Activated T-cell treated with anti-CD3 and anti-CD28 coated beads, Interleukin-2, amount 50 U/mL, for 72 hours (primary cell): ENCODE measurements around the gene CRYBB3. TPM values are rescaled to one million over a fixed set of nuclear protein-coding genes. Genes with fewer than 3 reads are reported as not detected.
A peak's percentile ranks its signal among the peaks of the same experiment; 100 is the strongest.
"Not testable (repeated sequence)": the region's sequence is repeated elsewhere in the genome, so short reads cannot be mapped to it uniquely, and the experiment has no call there.

Source experiments
- ATAC-seq, 2 donors: fragments of 150-1000 bp; cut with Tn5 transposase; replicated peaks in 1 of 2; 2 replicates each; pipeline ENCODE4 v1.10.0; 2021; ENCODE audit warnings: moderate library complexity in 2 of 2, mild to moderate bottlenecking in 1 of 2
- DNase-seq, 2 donors: peaks; one replicate each; pipeline ENCODE4 v3.0.0; 2021 to 2022; ENCODE audit warnings: mixed read lengths in 1 of 2
- H3K27ac Mint-ChIP-seq: one replicate; pipeline ENCODE4 v1.8.0; 2022; ENCODE audit warnings: mild to moderate bottlenecking, moderate library complexity, mixed read lengths
- H3K27me3 Mint-ChIP-seq: one replicate; pipeline ENCODE4 v1.8.0; 2022; ENCODE audit warnings: low read depth, mixed read lengths
- H3K36me3 Mint-ChIP-seq, 2 donors: one replicate each; pipeline ENCODE4 v1.8.0; 2022; ENCODE audit warnings: mixed read lengths in 2 of 2, mild to moderate bottlenecking in 1 of 2; ENCODE audit not compliant: insufficient read depth in 2 of 2
- H3K4me1 Mint-ChIP-seq: one replicate; pipeline ENCODE4 v1.8.0; 2022; ENCODE audit warnings: low read depth, mixed read lengths
- H3K4me3 Mint-ChIP-seq, 2 donors: one replicate each; pipeline ENCODE4 v1.8.0; 2022; ENCODE audit warnings: mild to moderate bottlenecking in 2 of 2, mixed read lengths in 2 of 2, moderate library complexity in 2 of 2
- H3K9me3 Mint-ChIP-seq, 2 donors: one replicate each; pipeline ENCODE4 v1.8.0; 2022; ENCODE audit warnings: mixed read lengths in 2 of 2
- total RNA-seq, 2 donors: library from RNA; stranded (reverse); gene quantifications; one replicate each; pipeline ENCODE4 v1.2.3, GENCODE V29; 2022

Gene CRYBB3
- total RNA-seq, 2 donors from 2014 or later = 0.30 to 0.77 TPM

- H3K4me3 Mint-ChIP-seq, H3K4me1 Mint-ChIP-seq, H3K36me3 Mint-ChIP-seq, H3K27ac Mint-ChIP-seq, H3K9me3 Mint-ChIP-seq, H3K27me3 Mint-ChIP-seq: not testable (repeated sequence)
- peak; percentile 72 to 84 for ATAC-seq
- DNase-seq = peak; percentile 7 to 20
Observed at GRCh38 chr22:25178869-25179631, 20.6 kb upstream of the CRYBB3 start.

DNA sequence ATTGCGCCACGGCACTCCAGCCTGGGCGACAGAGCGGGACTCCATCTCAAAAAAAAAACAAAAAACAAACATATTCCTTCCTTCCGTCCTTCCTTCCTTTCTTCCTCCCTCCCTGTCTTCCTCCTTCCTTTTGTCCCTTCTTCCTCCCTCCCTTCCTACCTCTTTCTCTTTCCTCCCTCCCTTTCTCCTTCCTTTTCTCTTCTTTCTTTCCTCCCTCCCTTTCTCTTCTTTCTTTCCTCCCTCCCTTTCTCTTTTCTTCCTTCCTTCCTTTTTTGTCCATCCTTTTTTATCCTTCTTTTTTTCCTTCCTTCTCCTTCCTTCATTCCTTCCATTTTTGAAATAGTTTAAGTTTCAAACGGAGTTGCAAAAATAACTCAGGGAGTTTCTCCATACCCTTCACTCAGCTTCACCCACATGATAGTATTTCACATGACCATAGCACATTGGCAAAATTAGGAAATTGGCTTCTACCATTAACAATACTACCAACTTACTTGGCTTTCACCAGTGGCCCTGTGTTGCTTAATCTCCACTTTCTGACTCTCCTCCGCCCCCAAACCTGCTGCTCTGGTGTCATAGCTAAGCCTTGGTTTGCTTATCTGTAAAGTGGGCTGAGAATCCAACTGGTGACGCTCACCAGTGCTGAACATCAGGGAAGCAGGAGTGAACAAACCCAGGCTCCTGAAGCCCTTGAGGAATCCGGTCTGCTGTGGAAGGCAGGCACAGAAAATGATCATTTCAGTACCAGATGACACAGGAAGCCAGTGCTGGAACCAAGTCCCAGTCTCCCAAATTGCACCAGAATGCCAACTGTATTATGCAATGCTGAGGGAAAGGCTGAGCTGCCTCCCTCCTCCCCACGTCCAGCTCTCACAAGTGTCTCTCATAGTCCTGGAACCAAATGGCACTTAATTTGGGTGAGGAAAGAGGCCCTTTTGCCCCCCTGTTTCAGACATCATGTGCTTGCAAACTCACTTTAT, 17.2 kb upstream of the CRYBB3 start:
- Mint-ChIP-seq H3K9me3 (peaks cover 0 to 8% of the 10 kb centered on the region in 2 donors), H3K4me1 (no peaks in the 10 kb centered on the region), H3K36me3 (peaks cover 0 to 8% of the 10 kb centered on the region in 2 donors), H3K4me3 (no peak overlapping the region), H3K27me3 (no peaks in the 10 kb centered on the region), H3K27ac (no peak overlapping the region)
- ATAC-seq (no peak), DNase-seq (no peak)

- Mint-ChIP-seq H3K36me3 (peaks cover 0 to 8% of the 10 kb centered on the region in 2 donors), H3K4me1 (no peaks in the 10 kb centered on the region), H3K27ac (no peak overlapping the region), H3K27me3 (no peaks in the 10 kb centered on the region), H3K9me3 (peaks cover 0 to 8% of the 10 kb centered on the region in 2 donors), H3K4me3 (no peak overlapping the region)
- no peak for ATAC-seq
- no peak for DNase-seq
Observed at GRCh38 chr22:25183949-25184619, 15.6 kb upstream of the CRYBB3 start.

GRCh38 chr22:25186140-25186539, 13.5 kb upstream of the CRYBB3 start:
- H3K4me1 Mint-ChIP-seq = no peaks in the 10 kb centered on the region
- no peak overlapping the region for H3K27ac Mint-ChIP-seq
- no peak overlapping the region for H3K4me3 Mint-ChIP-seq
- H3K27me3 Mint-ChIP-seq = no peaks in the 10 kb centered on the region
- H3K9me3 Mint-ChIP-seq = no peaks in the 10 kb centered on the region
- ATAC-seq (no peak), DNase-seq (no peak)
- no peaks in the 10 kb centered on the region for H3K36me3 Mint-ChIP-seq

- H3K27ac Mint-ChIP-seq = no peak overlapping the region
- no peaks in the 10 kb centered on the region for H3K27me3 Mint-ChIP-seq
- ATAC-seq = no peak
- H3K4me3 Mint-ChIP-seq = no peak overlapping the region
- H3K36me3 Mint-ChIP-seq = no peaks in the 10 kb centered on the region
- H3K4me1 Mint-ChIP-seq = no peaks in the 10 kb centered on the region
- no peaks in the 10 kb centered on the region for H3K9me3 Mint-ChIP-seq
- DNase-seq = no peak
Observed at GRCh38 chr22:25187469-25187868, 12.2 kb upstream of the CRYBB3 start.

- no peak for DNase-seq
- Mint-ChIP-seq H3K4me3 (no peak overlapping the region), H3K9me3 (no peaks in the 10 kb centered on the region), H3K27ac (no peak overlapping the region), H3K4me1 (no peaks in the 10 kb centered on the region), H3K36me3 (no peaks in the 10 kb centered on the region), H3K27me3 (no peaks in the 10 kb centered on the region)
- ATAC-seq = no peak
Observed at GRCh38 chr22:25192406-25192805, 7.3 kb upstream of the CRYBB3 start.

GRCh38 chr22:25193130-25193529, 6.5 kb upstream of the CRYBB3 start:
- ATAC-seq = no peak
- no peak overlapping the region for H3K27ac Mint-ChIP-seq
- H3K9me3 Mint-ChIP-seq = no peaks in the 10 kb centered on the region
- no peaks in the 10 kb centered on the region for H3K27me3 Mint-ChIP-seq
- no peak overlapping the region for H3K4me3 Mint-ChIP-seq
- no peak for DNase-seq
- H3K36me3 Mint-ChIP-seq = no peaks in the 10 kb centered on the region
- H3K4me1 Mint-ChIP-seq = no peaks in the 10 kb centered on the region

DNA sequence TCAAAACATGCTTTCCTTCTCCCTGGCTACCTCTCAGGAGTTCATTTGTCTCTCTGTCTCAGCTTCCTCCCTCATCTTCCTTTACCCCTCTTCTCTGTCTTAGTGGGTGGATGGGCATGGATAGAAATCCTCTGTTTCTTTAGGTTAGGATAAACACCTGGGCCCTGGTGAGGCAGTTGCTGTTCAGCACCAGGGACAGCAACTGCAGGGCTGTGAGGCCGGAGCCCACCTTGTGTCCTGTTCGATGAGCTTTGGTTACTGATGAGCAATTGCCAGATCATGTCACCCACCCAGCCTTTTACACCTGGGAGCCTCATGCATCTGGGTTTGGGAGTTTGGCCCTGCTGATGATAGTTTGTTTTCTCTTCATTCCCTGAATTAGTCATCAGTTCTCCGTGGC, 6.1 kb upstream of the CRYBB3 start:
- Mint-ChIP-seq H3K9me3 (no peaks in the 10 kb centered on the region), H3K27ac (no peak overlapping the region), H3K36me3 (no peaks in the 10 kb centered on the region), H3K27me3 (no peaks in the 10 kb centered on the region), H3K4me3 (no peak overlapping the region), H3K4me1 (no peaks in the 10 kb centered on the region)
- ATAC-seq = no peak
- DNase-seq = no peak

GRCh38 chr22:25196326-25196725, 3.3 kb upstream of the CRYBB3 start:
- DNase-seq (no peak), ATAC-seq (no peak)
- H3K4me3 Mint-ChIP-seq = no peak overlapping the region
- H3K27ac Mint-ChIP-seq = no peak overlapping the region
- H3K9me3 Mint-ChIP-seq = no peaks in the 10 kb centered on the region
- no peaks in the 10 kb centered on the region for H3K36me3 Mint-ChIP-seq
- no peaks in the 10 kb centered on the region for H3K27me3 Mint-ChIP-seq
- no peaks in the 10 kb centered on the region for H3K4me1 Mint-ChIP-seq

- no peaks in the 10 kb centered on the region for H3K9me3 Mint-ChIP-seq
- peaks cover 4% of the 10 kb centered on the region for H3K4me1 Mint-ChIP-seq
- ATAC-seq (no peak), DNase-seq (no peak)
- H3K36me3 Mint-ChIP-seq = no peaks in the 10 kb centered on the region
- H3K4me3 Mint-ChIP-seq = no peak overlapping the region
- no peaks in the 10 kb centered on the region for H3K27me3 Mint-ChIP-seq
- no peak overlapping the region for H3K27ac Mint-ChIP-seq
Observed at GRCh38 chr22:25197340-25197739, 2.3 kb upstream of the CRYBB3 start.

GRCh38 chr22:25200967-25201366, 1.3 kb downstream of the CRYBB3 start:
- H3K4me3 Mint-ChIP-seq = no peak overlapping the region
- H3K36me3 Mint-ChIP-seq = no peaks in the 10 kb centered on the region
- ATAC-seq (no peak), DNase-seq (no peak)
- no peak overlapping the region for H3K27ac Mint-ChIP-seq
- H3K4me1 Mint-ChIP-seq = peaks cover 5% of the 10 kb centered on the region
- no peaks in the 10 kb centered on the region for H3K9me3 Mint-ChIP-seq
- no peaks in the 10 kb centered on the region for H3K27me3 Mint-ChIP-seq

DNA sequence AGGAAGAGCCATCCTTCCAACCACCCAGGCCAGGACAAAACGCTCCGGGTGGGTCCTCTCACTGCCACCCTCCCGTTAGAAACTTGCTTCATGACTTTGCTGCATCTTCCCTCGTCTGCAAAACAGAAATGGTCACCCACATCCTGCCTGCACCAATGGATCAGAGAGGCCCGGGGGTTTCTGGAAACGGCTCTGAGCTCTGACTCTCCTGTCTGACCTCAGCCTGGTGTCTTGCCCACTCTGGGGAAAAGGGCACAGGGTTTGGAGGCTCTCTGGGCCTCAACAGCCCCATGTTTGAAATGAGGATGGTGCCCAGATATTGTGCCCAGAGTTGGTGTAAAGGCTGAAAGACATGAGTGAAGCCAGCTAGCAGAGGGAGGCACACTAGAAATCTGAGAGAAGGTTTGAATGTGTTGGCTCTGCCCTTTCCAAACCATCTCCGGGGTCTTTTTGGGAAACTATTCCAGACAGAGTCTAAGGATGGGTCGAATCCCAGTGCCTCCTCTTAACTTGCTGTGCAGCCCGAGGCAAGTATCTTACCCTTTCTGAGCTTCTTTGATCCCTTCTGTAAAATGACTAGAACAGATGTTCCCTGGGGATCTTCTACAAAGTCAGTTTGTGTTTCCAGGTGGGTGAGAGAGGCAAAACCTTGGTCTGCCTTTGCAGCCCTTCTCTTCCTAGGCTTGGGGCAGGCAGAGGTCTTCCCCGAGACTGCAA, 2.1 kb downstream of the CRYBB3 start:
- no peak overlapping the region for H3K4me3 Mint-ChIP-seq
- H3K4me1 Mint-ChIP-seq = peaks cover 5% of the 10 kb centered on the region
- no peak overlapping the region for H3K27ac Mint-ChIP-seq
- no peaks in the 10 kb centered on the region for H3K27me3 Mint-ChIP-seq
- H3K9me3 Mint-ChIP-seq = no peaks in the 10 kb centered on the region
- no peak for DNase-seq
- no peaks in the 10 kb centered on the region for H3K36me3 Mint-ChIP-seq
- no peak for ATAC-seq
